GM12892 (cell line): Measurements from ENCODE around the gene TMED3.

Experiments used
- DNase-seq: peaks from one replicate; pipeline ENCODE4 v3.0.0; 2011; ENCODE audit not compliant: insufficient read length
- FAIRE-seq: peaks from 2 replicates; lab custom pipeline; 2011; peaks lifted over from hg19 to GRCh38; lab: Jason Lieb, UNC
- POLR2A ChIP-seq: IDR thresholded peaks from 2 replicates; pipeline ENCODE4 v1.6.1; 2011; ENCODE audit warnings: low read depth, low read length, control low read depth
- POLR2AphosphoS5 ChIP-seq: IDR thresholded peaks from 2 replicates; pipeline ENCODE4 v1.6.1; 2011; ENCODE audit warnings: low read depth, low read length, control low read depth
- TAF1 ChIP-seq: IDR thresholded peaks from 2 replicates; pipeline ENCODE4 v1.6.1; 2011; ENCODE audit warnings: low read depth, mild to moderate bottlenecking, control low read depth, low read length, borderline replicate concordance

Gene TMED3

GRCh38 chr15:79322306-79322705, 11.4 kb downstream of the TMED3 start:
- FAIRE-seq (no peak), DNase-seq (no peak)
- TF ChIP-seq POLR2AphosphoS5 (no peak), TAF1 (no peak), POLR2A (no peak)

- DNase-seq (no peak), FAIRE-seq (no peak)
These were observed 12.0 kb downstream of the TMED3 start for GRCh38 chr15:79322945-79323344.

GRCh38 chr15:79329171-79329611, 18.3 kb downstream of the TMED3 start:
- TF ChIP-seq POLR2A, result no peak
- no peak for DNase-seq
- FAIRE-seq, result no peak

More at GRCh38 chr15:79322945-79323344, 12.0 kb downstream of the TMED3 start:
- no peak for TF ChIP-seq POLR2A
- TF ChIP-seq POLR2AphosphoS5, result no peak
- TF ChIP-seq TAF1, result no peak

GRCh38 chr15:79332824-79333510, 22.1 kb downstream of the TMED3 start:
- TF ChIP-seq POLR2AphosphoS5 (no peak), TAF1 (no peak), POLR2A (no peak)
- FAIRE-seq (no peak), DNase-seq (no peak)

- TF ChIP-seq TAF1 (no peak), POLR2A (no peak), POLR2AphosphoS5 (no peak)
- FAIRE-seq (no peak), DNase-seq (no peak)
These were observed 26.7 kb downstream of the TMED3 start for GRCh38 chr15:79337591-79337990.

GRCh38 chr15:79339588-79340314, 28.8 kb downstream of the TMED3 start:
- no peak for TF ChIP-seq POLR2A
- no peak for TF ChIP-seq TAF1
- no peak for TF ChIP-seq POLR2AphosphoS5
- FAIRE-seq (no peak), DNase-seq (no peak)

GRCh38 chr15:79340315-79340602, 29.3 kb downstream of the TMED3 start:
- no peak for FAIRE-seq
- DNase-seq, result no peak
- no peak for TF ChIP-seq TAF1
- TF ChIP-seq POLR2A, result no peak
- no peak for TF ChIP-seq POLR2AphosphoS5

GRCh38 chr15:79341396-79341795, 30.5 kb downstream of the TMED3 start:
- DNase-seq (no peak), FAIRE-seq (no peak)
- TF ChIP-seq POLR2AphosphoS5, result no peak

GRCh38 chr15:79349525-79349924, 38.6 kb downstream of the TMED3 start:
- FAIRE-seq (no peak), DNase-seq (no peak)
- no peak for TF ChIP-seq TAF1
- no peak for TF ChIP-seq POLR2A
- no peak for TF ChIP-seq POLR2AphosphoS5

- TF ChIP-seq POLR2A, result no peak
- no peak for TF ChIP-seq TAF1
- TF ChIP-seq POLR2AphosphoS5, result no peak
- FAIRE-seq, result no peak
- DNase-seq, result no peak
These were observed 41.3 kb downstream of the TMED3 start for GRCh38 chr15:79352206-79352605.

- no peak for DNase-seq
- no peak for FAIRE-seq
- TF ChIP-seq POLR2A, result no peak
- no peak for TF ChIP-seq POLR2AphosphoS5
- TF ChIP-seq TAF1, result no peak
These were observed 46.7 kb downstream of the TMED3 start for GRCh38 chr15:79357566-79357965.

- DNase-seq (no peak), FAIRE-seq (no peak)
- TF ChIP-seq TAF1 (no peak), POLR2AphosphoS5 (no peak), POLR2A (no peak)
These were observed 47.2 kb downstream of the TMED3 start for GRCh38 chr15:79358069-79358468.
